NCI-H1694 (cell line): ENCODE results near the gene PCDH15.
"Not testable (repeated sequence)": the region's sequence is repeated elsewhere in the genome, so short reads cannot be mapped to it uniquely, and the experiment has no call there.

Experiments used
- DNase-seq: peaks from one replicate; lab custom pipeline; 2025; lab: John Stamatoyannopoulos, UW

PCDH15 gene

GRCh38 chr10:54554028-54554427 lies 247.0 kb downstream of the PCDH15 start:
- DNase-seq = no peak

- DNase-seq = no peak
Measured at GRCh38 chr10:54550016-54550415, 251.0 kb downstream of the PCDH15 start.

GRCh38 chr10:54531296-54531695 lies 269.7 kb downstream of the PCDH15 start:
- no peak for DNase-seq

- DNase-seq = no peak
Measured at GRCh38 chr10:54530299-54530698, 270.7 kb downstream of the PCDH15 start.

- no peak for DNase-seq
Measured at GRCh38 chr10:54525816-54526215, 275.2 kb downstream of the PCDH15 start.

- DNase-seq = not testable (repeated sequence)
Measured at GRCh38 chr10:54515244-54515643, 285.8 kb downstream of the PCDH15 start.

- no peak for DNase-seq
Measured at GRCh38 chr10:54503863-54504262, 297.2 kb downstream of the PCDH15 start.

GRCh38 chr10:54501929-54502328 lies 299.1 kb downstream of the PCDH15 start:
- no peak for DNase-seq

- no peak for DNase-seq
Measured at GRCh38 chr10:54496852-54497251, 304.2 kb downstream of the PCDH15 start.

GRCh38 chr10:54487743-54488142 lies 313.3 kb downstream of the PCDH15 start:
- no peak for DNase-seq

GRCh38 chr10:54485971-54486370 lies 315.1 kb downstream of the PCDH15 start:
- no peak for DNase-seq

GRCh38 chr10:54484186-54484585 lies 316.8 kb downstream of the PCDH15 start:
- DNase-seq = no peak

GRCh38 chr10:54478601-54479000 lies 322.4 kb downstream of the PCDH15 start:
- DNase-seq = no peak

- no peak for DNase-seq
Measured at GRCh38 chr10:54477738-54478137, 323.3 kb downstream of the PCDH15 start.

- DNase-seq = no peak
Measured at GRCh38 chr10:54470324-54470631, 330.8 kb downstream of the PCDH15 start.

- no peak for DNase-seq
Measured at GRCh38 chr10:54469587-54470323, 331.3 kb downstream of the PCDH15 start.

- no peak for DNase-seq
Measured at GRCh38 chr10:54454271-54454670, 346.8 kb downstream of the PCDH15 start.

GRCh38 chr10:54449056-54449455 lies 352.0 kb downstream of the PCDH15 start:
- DNase-seq = no peak

- no peak for DNase-seq
Measured at GRCh38 chr10:54444170-54444569, 356.9 kb downstream of the PCDH15 start.

- DNase-seq = no peak
Measured at GRCh38 chr10:54441275-54441674, 359.8 kb downstream of the PCDH15 start.

GRCh38 chr10:54434782-54435181 lies 366.2 kb downstream of the PCDH15 start:
- no peak for DNase-seq

- no peak for DNase-seq
Measured at GRCh38 chr10:54415483-54415882, 385.5 kb downstream of the PCDH15 start.

GRCh38 chr10:54402576-54402975 lies 398.5 kb downstream of the PCDH15 start:
- DNase-seq = no peak

- DNase-seq = no peak
Measured at GRCh38 chr10:54396031-54396430, 405.0 kb downstream of the PCDH15 start.
